HepG2 (cell line): ENCODE data around the gene CEP78. TPM values are rescaled to one million over a fixed set of nuclear protein-coding genes. Genes with fewer than 3 reads are reported as not detected.

Experiments
- ATAC-seq: fragments of 200-7000 bp; cut with Tn5 transposase; 3 replicates; pipeline ENCODE4 v1.9.1; 2020; ENCODE audit warnings: mild to moderate bottlenecking, moderate library complexity
- BruUV-seq: library from RNA; stranded (reverse); fragments of 400-500 nt; replicated peaks from 2 replicates; lab custom pipeline; 2021; lab: Mats Ljungman, UMichigan
- CTCF ChIA-PET: fragments of 300-600 bp; formaldehyde crosslinking; extraction: SDS; loops from one replicate; lab custom pipeline; 2021; ENCODE audit warnings: low total read pairs, inconsistent platforms, low intra/inter-chr PET ratio; lab: Yijun Ruan, JAX
- POLR2A ChIA-PET: fragments of 350-600 bp; sonication (Branson Sonifier 250); formaldehyde crosslinking; loops from one replicate; lab custom pipeline; 2020; ENCODE audit warnings: antibody characterized with exemption, inconsistent platforms; lab: Yijun Ruan, JAX
- DNase-seq: peaks from one replicate; pipeline ENCODE4 v3.0.0-alpha.2; 2015; ENCODE audit warnings: low spot score
- FAIRE-seq: peaks from 3 replicates; lab custom pipeline; 2011; peaks lifted over from hg19 to GRCh38; lab: Jason Lieb, UNC
- H2AFZ ChIP-seq: one replicate; pipeline ENCODE4 v1.6.1; 2011; ENCODE audit warnings: low read length, inconsistent platforms
- H3K27ac ChIP-seq: fragments of 300-600 bp; 3 replicates; pipeline ENCODE4 v1.8.0; 2011; ENCODE audit warnings: mixed run types, mild to moderate bottlenecking, mixed read lengths, low read length, inconsistent platforms; ENCODE audit not compliant: insufficient read depth; ENCODE audit errors: extremely low read length
- H3K27me3 ChIP-seq, 2 experiments: fragments of 200-600 bp in 1 of 2; 2 replicates in 1 of 2; 3 replicates in 1 of 2; pipeline versions ENCODE4 v1.6.0 to v1.8.0; 2011; ENCODE audit warnings: low read length in 2 of 2, mild to moderate bottlenecking in 2 of 2, moderate library complexity in 2 of 2, inconsistent platforms in 1 of 2; ENCODE audit not compliant: insufficient read depth in 2 of 2, control insufficient read depth in 1 of 2
- H3K36me3 ChIP-seq, 2 experiments: fragments of 200-600 bp in 1 of 2; replicated peaks in 1 of 2; 2 replicates in 1 of 2; 3 replicates in 1 of 2; pipeline versions ENCODE4 v1.5.1 to v1.8.0; 2011; ENCODE audit warnings: low read length in 2 of 2, inconsistent platforms in 1 of 2; ENCODE audit not compliant: insufficient read depth in 2 of 2, control insufficient read depth in 1 of 2
- H3K4me1 ChIP-seq: 2 replicates; pipeline ENCODE4 v1.5.1; 2012; ENCODE audit warnings: low read length, inconsistent platforms; ENCODE audit not compliant: insufficient read depth
- H3K4me2 ChIP-seq: 2 replicates; pipeline ENCODE4 v1.6.0; 2011; ENCODE audit warnings: low read depth, low read length, inconsistent platforms
- H3K4me3 ChIP-seq, 3 experiments: fragments of 200-600 bp in 1 of 3; sonication (generic), shearing (Covaris generic) in 1 of 3; replicated peaks in 1 of 3; 2 replicates each; pipeline ENCODE4 v1.5.1; 2011 to 2016; ENCODE audit warnings: low read length in 3 of 3, inconsistent platforms in 2 of 3, low read depth in 2 of 3, mild to moderate bottlenecking in 2 of 3, control low read depth in 1 of 3, mixed read lengths in 1 of 3; ENCODE audit not compliant: insufficient read depth in 1 of 3
- H3K79me2 ChIP-seq: one replicate; pipeline ENCODE4 v1.6.1; 2011; ENCODE audit warnings: low read length, inconsistent platforms; ENCODE audit not compliant: insufficient read depth
- H3K9ac ChIP-seq: 2 replicates; pipeline ENCODE4 v1.6.0; 2011; ENCODE audit warnings: mild to moderate bottlenecking, low read depth, low read length, inconsistent platforms; ENCODE audit not compliant: insufficient read depth
- H3K9me3 ChIP-seq: 2 replicates; pipeline ENCODE4 v1.5.1; 2012; ENCODE audit warnings: mild to moderate bottlenecking, low read length
- H4K20me1 ChIP-seq: 2 replicates; pipeline ENCODE4 v1.6.0; 2011; ENCODE audit warnings: inconsistent platforms, mild to moderate bottlenecking, low read length, moderate library complexity; ENCODE audit not compliant: insufficient read depth
- SOX6 ChIP-seq, 2 experiments: fragments of 450-650 bp in 1 of 2; sonication (generic) in 1 of 2; formaldehyde crosslinking in 1 of 2; IDR thresholded peaks; 2 replicates each; pipeline versions ENCODE4 v1.4.0 to v1.6.1; 2017 to 2020; ENCODE audit warnings: antibody characterized with exemption in 1 of 2, mild to moderate bottlenecking in 1 of 2, missing genetic modification reagents in 1 of 2
- ZNF772 ChIP-seq: sonication (generic); formaldehyde crosslinking; IDR thresholded peaks from 2 replicates; pipeline ENCODE4 v1.5.0; 2020; ENCODE audit warnings: mild to moderate bottlenecking, missing genetic modification reagents
- WGBS: methylation state at CpG from one replicate; pipeline ENCODE4 v1.1.6; 2017; ENCODE audit warnings: low lambda C conversion rate; 5-methylcytosine and 5-hydroxymethylcytosine counted together
- in situ Hi-C: cut with HindIII; loops from 2 replicates; pipeline ENCODE4 v1.10.0; 2017; ENCODE audit warnings: low pct_unique_long_range_greater_than_20kb; ENCODE audit not compliant: extremely low pct_ligation_motif_present
- intact Hi-C: fragments of 100-400 bp; cut with micrococcal nuclease; formaldehyde crosslinking; loops from one replicate; pipeline ENCODE4 v1.10.0; 2022; ENCODE audit not compliant: unreplicated experiment
- polyA plus RNA-seq, 8 experiments: library from polyadenylated mRNA; depleted of rRNA in 3 of 8; stranded (reverse) in 7 of 8; unstranded in 1 of 8; fragments of >200 nt; fragmentation: Illumina TruSeq in 4 of 8; extraction: Trizol in 4 of 8; gene quantifications; 2 replicates each; pipeline versions ENCODE4 v1.2.1 to v1.2.3, GENCODE V29; 2011 to 2016; ENCODE audit warnings: low read depth in 4 of 8, missing spikeins in 1 of 8, mixed read lengths in 1 of 8; ENCODE audit not compliant: insufficient read depth in 1 of 8
- total RNA-seq, 5 experiments: library from RNA; depleted of rRNA; stranded (reverse); fragments of >200 nt; fragmentation: Illumina TruSeq; extraction: Trizol; gene quantifications; 2 replicates each; pipeline ENCODE4 v1.2.3, GENCODE V29; 2016; ENCODE audit warnings: low read depth in 1 of 5
- TF ChIP-seq, protein P1 (sequence below): sonication (generic); formaldehyde crosslinking; IDR thresholded peaks from 2 replicates; pipeline ENCODE4 v1.8.0; 2022; ENCODE audit warnings: missing genetic modification reagents, mild to moderate bottlenecking, moderate library complexity, borderline replicate concordance
- TF ChIP-seq, protein P2 (sequence below), 2 experiments: sonication (generic) in 1 of 2; formaldehyde crosslinking in 1 of 2; IDR thresholded peaks; 2 replicates each; pipeline versions ENCODE4 v1.5.1 to v1.6.1; 2011 to 2020; ENCODE audit warnings: borderline replicate concordance in 1 of 2, low read depth in 1 of 2, low read length in 1 of 2, mild to moderate bottlenecking in 1 of 2, missing genetic modification reagents in 1 of 2, moderate library complexity in 1 of 2
- TF ChIP-seq, protein P3 (sequence below): sonication (generic); formaldehyde crosslinking; IDR thresholded peaks from 2 replicates; pipeline ENCODE4 v1.4.0; 2020; ENCODE audit warnings: missing genetic modification reagents
- TF ChIP-seq, protein P4 (sequence below): sonication (generic); formaldehyde crosslinking; IDR thresholded peaks from 2 replicates; pipeline ENCODE4 v1.5.1; 2020; ENCODE audit warnings: mild to moderate bottlenecking, missing genetic modification reagents, moderate library complexity

CEP78 gene
- total and polyA plus RNA-seq, 2 of the 13 experiments (the other 11 are each of a cell fraction or from before 2014, with no cell fraction given) = 5.1 to 30.8 TPM

DNA sequence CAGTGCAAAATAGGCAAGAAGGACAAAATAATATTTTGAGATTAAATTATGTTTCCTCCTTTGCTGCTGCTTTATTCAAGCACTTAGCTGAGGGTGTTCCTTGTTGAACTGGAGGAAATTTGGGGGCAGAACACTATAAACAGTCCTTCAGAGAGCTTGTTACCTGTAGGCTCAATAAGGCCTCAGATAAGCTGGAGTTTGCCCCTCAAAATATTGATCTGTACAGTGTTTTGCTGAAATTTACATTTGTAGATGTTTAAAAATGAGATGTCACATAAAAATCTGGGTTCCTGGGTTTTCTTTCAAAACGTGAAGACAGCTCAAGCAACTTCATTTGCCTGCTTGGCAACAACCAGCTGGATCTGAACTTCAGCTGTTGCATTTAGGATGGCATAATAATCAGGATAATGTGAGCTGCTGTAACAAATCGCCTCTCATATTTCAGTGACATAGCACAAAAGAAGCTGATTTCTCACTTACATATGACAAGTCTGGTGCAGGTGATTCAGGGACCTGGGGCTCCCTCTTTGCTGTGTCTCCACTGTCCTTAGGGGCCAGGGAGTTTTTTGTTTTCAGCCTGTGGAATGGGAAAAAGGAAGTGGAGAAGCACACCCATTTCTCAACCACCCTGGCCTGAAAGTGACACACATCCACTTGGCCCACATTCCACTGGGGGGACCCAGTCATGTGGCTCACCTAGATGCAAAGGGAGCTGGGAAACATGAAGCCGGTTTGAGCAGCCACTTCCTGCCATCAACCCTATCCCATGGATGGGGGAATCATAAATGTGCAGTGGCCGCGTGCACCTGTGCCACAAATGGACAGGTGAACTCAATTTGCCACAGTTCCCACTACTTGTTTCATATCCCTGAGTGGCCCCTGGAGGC, 58.7 kb downstream of the CEP78 start (continued):
- TF ChIP-seq, protein P1, sequence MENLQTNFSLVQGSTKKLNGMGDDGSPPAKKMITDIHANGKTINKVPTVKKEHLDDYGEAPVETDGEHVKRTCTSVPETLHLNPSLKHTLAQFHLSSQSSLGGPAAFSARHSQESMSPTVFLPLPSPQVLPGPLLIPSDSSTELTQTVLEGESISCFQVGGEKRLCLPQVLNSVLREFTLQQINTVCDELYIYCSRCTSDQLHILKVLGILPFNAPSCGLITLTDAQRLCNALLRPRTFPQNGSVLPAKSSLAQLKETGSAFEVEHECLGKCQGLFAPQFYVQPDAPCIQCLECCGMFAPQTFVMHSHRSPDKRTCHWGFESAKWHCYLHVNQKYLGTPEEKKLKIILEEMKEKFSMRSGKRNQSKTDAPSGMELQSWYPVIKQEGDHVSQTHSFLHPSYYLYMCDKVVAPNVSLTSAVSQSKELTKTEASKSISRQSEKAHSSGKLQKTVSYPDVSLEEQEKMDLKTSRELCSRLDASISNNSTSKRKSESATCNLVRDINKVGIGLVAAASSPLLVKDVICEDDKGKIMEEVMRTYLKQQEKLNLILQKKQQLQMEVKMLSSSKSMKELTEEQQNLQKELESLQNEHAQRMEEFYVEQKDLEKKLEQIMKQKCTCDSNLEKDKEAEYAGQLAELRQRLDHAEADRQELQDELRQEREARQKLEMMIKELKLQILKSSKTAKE = no peak
- TF ChIP-seq, all 625 proteins: peak for 25

DNA sequence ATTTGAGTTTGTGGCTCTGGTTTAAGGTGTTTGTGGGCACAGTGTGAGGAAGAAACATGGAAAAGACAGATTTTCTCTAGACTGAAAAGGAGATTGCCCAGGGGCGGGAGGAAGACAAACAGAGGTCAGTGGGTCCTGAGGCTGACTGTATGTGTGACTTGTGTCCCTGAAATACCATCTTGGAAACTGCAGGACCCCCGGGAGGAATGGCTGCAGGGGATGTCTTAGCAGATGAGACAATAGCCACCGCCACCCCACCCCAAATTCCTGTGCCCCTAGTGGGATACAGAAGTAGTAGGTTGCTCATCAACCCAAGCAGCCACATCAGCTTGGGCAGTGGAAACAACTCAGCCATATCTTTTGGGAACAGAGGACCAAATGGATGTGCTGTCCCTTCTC, 59.3 kb downstream of the CEP78 start:
- Histone ChIP-seq H3K4me1 (peaks cover 75% of the 10 kb centered on the region), H3K9ac (peak overlapping the region; percentile 98), H3K4me2 (peak overlapping the region; percentile 97), H3K36me3 (peaks cover 0 to 4% of the 10 kb centered on the region in 2 experiments; a peak in 1 of 5 replicates), H3K79me2 (peaks cover 32% of the 10 kb centered on the region), H3K9me3 (no peaks in the 10 kb centered on the region), H3K27me3 (no peaks in the 10 kb centered on the region; a peak in 2 of 5 replicates), H3K4me3 (peak overlapping the region in 2 of 3 experiments; percentile 71 to 95; a peak in 3 of 6 replicates), H4K20me1 (peaks cover 19% of the 10 kb centered on the region), H2AFZ (no peak overlapping the region), H3K27ac (peak overlapping the region; percentile 97)
- TF ChIP-seq, protein P2, sequence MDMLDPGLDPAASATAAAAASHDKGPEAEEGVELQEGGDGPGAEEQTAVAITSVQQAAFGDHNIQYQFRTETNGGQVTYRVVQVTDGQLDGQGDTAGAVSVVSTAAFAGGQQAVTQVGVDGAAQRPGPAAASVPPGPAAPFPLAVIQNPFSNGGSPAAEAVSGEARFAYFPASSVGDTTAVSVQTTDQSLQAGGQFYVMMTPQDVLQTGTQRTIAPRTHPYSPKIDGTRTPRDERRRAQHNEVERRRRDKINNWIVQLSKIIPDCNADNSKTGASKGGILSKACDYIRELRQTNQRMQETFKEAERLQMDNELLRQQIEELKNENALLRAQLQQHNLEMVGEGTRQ (IDR thresholded peaks at IDR 0.05; ENCODE audit: low read depth, low read length) = no peak
- TF ChIP-seq, protein P2 (CRISPR knock-in tag; IDR thresholded peaks at IDR 0.05; ENCODE audit: borderline replicate concordance) = 0 out of 2 replicates have a peak, but pooled peaks have one; percentile 10
- TF ChIP-seq, protein P3, sequence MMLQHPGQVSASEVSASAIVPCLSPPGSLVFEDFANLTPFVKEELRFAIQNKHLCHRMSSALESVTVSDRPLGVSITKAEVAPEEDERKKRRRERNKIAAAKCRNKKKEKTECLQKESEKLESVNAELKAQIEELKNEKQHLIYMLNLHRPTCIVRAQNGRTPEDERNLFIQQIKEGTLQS (CRISPR knock-in tag) = no peak
- TF ChIP-seq SOX6 (IDR thresholded peaks at IDR 0.05) = no peak
- 0 out of 2 replicates have a peak, but pooled peaks have one; percentile 3 for TF ChIP-seq SOX6 (CRISPR knock-in tag; IDR thresholded peaks at IDR 0.05)
- TF ChIP-seq, protein P4, sequence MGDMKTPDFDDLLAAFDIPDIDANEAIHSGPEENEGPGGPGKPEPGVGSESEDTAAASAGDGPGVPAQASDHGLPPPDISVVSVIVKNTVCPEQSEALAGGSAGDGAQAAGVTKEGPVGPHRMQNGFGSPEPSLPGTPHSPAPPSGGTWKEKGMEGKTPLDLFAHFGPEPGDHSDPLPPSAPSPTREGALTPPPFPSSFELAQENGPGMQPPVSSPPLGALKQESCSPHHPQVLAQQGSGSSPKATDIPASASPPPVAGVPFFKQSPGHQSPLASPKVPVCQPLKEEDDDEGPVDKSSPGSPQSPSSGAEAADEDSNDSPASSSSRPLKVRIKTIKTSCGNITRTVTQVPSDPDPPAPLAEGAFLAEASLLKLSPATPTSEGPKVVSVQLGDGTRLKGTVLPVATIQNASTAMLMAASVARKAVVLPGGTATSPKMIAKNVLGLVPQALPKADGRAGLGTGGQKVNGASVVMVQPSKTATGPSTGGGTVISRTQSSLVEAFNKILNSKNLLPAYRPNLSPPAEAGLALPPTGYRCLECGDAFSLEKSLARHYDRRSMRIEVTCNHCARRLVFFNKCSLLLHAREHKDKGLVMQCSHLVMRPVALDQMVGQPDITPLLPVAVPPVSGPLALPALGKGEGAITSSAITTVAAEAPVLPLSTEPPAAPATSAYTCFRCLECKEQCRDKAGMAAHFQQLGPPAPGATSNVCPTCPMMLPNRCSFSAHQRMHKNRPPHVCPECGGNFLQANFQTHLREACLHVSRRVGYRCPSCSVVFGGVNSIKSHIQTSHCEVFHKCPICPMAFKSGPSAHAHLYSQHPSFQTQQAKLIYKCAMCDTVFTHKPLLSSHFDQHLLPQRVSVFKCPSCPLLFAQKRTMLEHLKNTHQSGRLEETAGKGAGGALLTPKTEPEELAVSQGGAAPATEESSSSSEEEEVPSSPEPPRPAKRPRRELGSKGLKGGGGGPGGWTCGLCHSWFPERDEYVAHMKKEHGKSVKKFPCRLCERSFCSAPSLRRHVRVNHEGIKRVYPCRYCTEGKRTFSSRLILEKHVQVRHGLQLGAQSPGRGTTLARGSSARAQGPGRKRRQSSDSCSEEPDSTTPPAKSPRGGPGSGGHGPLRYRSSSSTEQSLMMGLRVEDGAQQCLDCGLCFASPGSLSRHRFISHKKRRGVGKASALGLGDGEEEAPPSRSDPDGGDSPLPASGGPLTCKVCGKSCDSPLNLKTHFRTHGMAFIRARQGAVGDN = peak; percentile 2; the same call in 1 of the 2 replicates
- TF ChIP-seq ZNF772 = 0 out of 2 replicates have a peak, but pooled peaks have one; percentile 30
- POLR2A ChIA-PET = interaction anchor here (2.1 to 6.7 kb wide), 6 partner anchors 9 to 59 kb away, joined by 8 to 114 read pairs (median 48); partner anchors contain the start of gene CEP78
- intact Hi-C loops (loop anchor here (2.0 to 10.0 kb wide), 2 partner anchors 16 to 260 kb away; partner anchors contain the start of gene GNAQ), in situ Hi-C loops (no loop called here)
- FAIRE-seq (no peak), ATAC-seq (no peak), DNase-seq (no peak)
- BruUV-seq = no TSS peak
- WGBS = 44% methylated on average over 3 of the region's 3 CpGs
- CTCF ChIA-PET = interaction anchor here (2.1 kb wide), 1 partner anchor 34 kb away, joined by 5 read pairs; no protein-coding TSS in a partner anchor
